SJSA1 (cell line): Measurements from ENCODE around the gene ZDHHC21. TPM values are rescaled to one million over a fixed set of nuclear protein-coding genes. Genes with fewer than 3 reads are reported as not detected.

Experiments used
- DNase-seq, 2 experiments: peaks; one replicate each; pipeline ENCODE4 v3.0.0-alpha.2; 2015 to 2020; ENCODE audit warnings: low spot score in 2 of 2, low read depth in 1 of 2
- H3K27ac ChIP-seq: fragments of 250-450 bp; sonication (Bioruptor Pico); 2 replicates; pipeline ENCODE4 v1.5.1; 2020; ENCODE audit warnings: mild to moderate bottlenecking, moderate library complexity
- H3K27me3 ChIP-seq: fragments of 250-450 bp; sonication (Bioruptor Pico); replicated peaks from 2 replicates; pipeline ENCODE4 v1.5.1; 2020; ENCODE audit warnings: mild to moderate bottlenecking, moderate library complexity
- H3K36me3 ChIP-seq: fragments of 250-450 bp; sonication (Bioruptor Pico); 2 replicates; pipeline ENCODE4 v1.5.1; 2020; ENCODE audit warnings: mild to moderate bottlenecking
- H3K4me1 ChIP-seq: fragments of 250-450 bp; sonication (Bioruptor Pico); replicated peaks from 2 replicates; pipeline ENCODE4 v1.6.1; 2021; ENCODE audit warnings: mild to moderate bottlenecking
- H3K4me3 ChIP-seq: fragments of 250-450 bp; sonication (Bioruptor Pico); 2 replicates; pipeline ENCODE4 v1.5.1; 2020; ENCODE audit warnings: mild to moderate bottlenecking
- H3K9me3 ChIP-seq: fragments of 250-450 bp; sonication (Bioruptor Pico); replicated peaks from 2 replicates; pipeline ENCODE4 v1.5.1; 2020; ENCODE audit warnings: mild to moderate bottlenecking
- total RNA-seq: library from RNA; depleted of rRNA; stranded (reverse); fragments of >200 nt; shearing (Covaris generic); gene quantifications from 2 replicates; pipeline ENCODE4 v1.2.3, GENCODE V29; 2014; rRNA removed

The ZDHHC21 gene, protein sequence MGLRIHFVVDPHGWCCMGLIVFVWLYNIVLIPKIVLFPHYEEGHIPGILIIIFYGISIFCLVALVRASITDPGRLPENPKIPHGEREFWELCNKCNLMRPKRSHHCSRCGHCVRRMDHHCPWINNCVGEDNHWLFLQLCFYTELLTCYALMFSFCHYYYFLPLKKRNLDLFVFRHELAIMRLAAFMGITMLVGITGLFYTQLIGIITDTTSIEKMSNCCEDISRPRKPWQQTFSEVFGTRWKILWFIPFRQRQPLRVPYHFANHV
- 3.4 and 5.0 TPM in 2 replicates for total RNA-seq

DNA sequence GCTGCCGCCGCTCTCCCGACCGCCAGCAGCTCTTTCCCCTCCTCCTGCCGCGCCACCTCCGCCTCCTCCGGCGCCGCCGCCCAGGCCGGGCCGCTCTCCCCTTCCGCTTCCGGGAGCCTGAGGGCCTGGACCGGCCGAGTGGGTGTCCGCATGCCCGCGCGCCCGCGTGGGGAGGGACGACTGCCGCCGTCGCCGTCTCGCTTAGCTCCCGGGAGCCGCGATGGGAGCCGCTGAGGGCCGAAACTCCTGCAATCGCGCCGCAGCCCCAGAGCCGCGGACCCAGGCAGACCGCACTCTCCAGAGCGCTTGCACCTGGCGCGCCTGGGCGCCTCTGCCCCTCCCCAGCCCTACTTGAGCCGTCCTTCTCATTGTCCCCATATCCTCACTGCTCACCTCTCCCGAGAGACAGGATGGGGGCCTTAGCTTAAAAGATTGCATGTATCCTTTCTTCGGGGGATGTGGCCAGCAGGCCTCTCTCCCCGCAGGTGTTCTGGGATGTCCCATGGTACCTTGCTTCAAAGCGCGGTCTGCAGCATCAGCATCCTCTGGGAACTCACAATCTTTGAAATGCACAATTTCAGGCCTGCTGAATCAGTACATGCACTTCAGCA lies at the start of gene ZDHHC21:
Gene ZDHHC21 (minus strand): TSS at position 182 of the 611 bp plus-strand sequence. CDS start 19,092 bp downstream, outside the sequence.
- Histone ChIP-seq H3K27ac (no peak within 1 kb of the TSS), H3K9me3 (no peaks in the 10 kb centered on the region), H3K4me1 (no peaks in the 10 kb centered on the region), H3K27me3 (no peaks in the 10 kb centered on the region), H3K36me3 (no peaks in the 10 kb centered on the region), H3K4me3 (peak within 1 kb of the TSS; percentile 50)
- peak; percentile 25 to 56 for DNase-seq

DNA sequence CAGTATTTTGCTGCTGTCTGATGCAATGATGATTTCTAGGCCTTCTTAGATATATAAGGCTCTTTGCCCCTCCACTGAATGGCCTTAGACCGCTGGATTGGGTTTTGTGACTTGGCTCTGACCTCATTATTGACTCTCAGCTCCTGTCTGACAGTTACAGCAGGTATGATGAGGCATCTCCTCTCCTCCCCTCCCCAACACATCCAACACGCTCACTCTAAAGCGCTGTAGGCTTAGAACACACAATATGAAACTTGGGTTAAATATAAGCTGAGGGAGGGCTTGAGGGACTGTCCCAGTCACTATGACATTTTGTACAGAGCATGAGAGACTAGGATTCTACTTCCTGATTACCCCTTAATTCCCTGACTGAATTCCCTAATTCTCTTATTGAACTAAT lies 48.1 kb upstream of the ZDHHC21 start:
- H3K36me3 ChIP-seq = no peaks in the 10 kb centered on the region
- no peak overlapping the region for H3K4me3 ChIP-seq

DNA sequence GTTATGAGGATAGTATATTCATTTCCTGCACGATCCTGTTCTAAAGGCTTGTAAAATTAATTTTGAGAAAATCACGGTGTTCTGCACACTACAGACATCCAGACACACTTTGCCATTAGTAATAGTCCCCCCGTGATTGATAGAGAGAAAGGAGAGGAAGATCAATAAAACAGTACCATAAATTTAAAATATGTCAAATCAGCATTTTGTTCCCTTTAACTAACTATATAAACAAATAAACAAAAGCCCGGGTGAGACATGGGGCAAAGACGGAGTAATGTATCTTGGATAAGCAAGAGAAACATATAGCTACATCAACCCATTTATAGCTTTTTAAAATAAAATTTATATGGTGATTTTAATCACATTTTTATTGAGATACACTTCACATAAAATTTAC lies 39.9 kb upstream of the ZDHHC21 start:
- H3K36me3 ChIP-seq = no peaks in the 10 kb centered on the region
- no peak overlapping the region for H3K4me3 ChIP-seq
- H3K9me3 ChIP-seq = no peaks in the 10 kb centered on the region
- DNase-seq = no peak
- no peaks in the 10 kb centered on the region for H3K27me3 ChIP-seq
- no peaks in the 10 kb centered on the region for H3K4me1 ChIP-seq
- no peak overlapping the region for H3K27ac ChIP-seq

More for the DNA sequence above, 48.1 kb upstream of the ZDHHC21 start:
- Histone ChIP-seq H3K27me3 (no peaks in the 10 kb centered on the region), H3K27ac (no peak overlapping the region), H3K4me1 (no peaks in the 10 kb centered on the region), H3K9me3 (no peaks in the 10 kb centered on the region)
- DNase-seq = no peak

DNA sequence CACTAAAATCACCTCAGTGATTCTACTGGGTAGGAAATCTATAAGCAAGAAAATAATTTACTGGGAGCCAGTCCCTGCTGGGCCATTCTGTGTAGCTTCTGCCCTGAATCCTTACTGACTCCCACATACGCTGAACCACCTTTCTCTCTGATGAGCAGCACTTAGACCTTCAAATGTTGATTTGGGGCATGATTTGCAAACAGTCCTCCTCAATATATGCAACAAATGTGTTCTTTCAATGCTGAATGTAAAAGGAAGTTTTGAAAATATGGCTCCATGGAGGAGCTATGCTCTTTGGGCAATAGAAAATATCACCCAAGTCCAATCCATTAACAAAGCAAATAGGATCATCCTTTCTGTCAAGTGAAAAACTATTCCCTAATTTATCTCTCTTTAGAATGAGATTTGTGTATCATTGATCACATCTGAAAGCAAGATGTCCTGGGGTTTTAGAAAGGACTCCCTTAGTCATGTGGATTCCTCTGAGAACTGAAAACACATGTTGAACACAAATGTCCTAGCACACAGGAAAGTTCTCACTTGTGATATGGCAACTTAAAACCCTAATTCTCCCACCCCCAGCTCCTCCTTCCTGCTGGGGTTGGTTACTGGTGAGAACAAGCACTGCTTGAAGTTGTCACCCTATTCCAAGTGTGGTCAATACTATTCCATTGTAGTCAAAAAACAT lies 38.2 kb upstream of the ZDHHC21 start:
- H3K27ac ChIP-seq = no peak overlapping the region
- no peaks in the 10 kb centered on the region for H3K27me3 ChIP-seq
- no peak for DNase-seq
- no peak overlapping the region for H3K4me3 ChIP-seq
- no peaks in the 10 kb centered on the region for H3K4me1 ChIP-seq
- H3K9me3 ChIP-seq = no peaks in the 10 kb centered on the region
- H3K36me3 ChIP-seq = no peaks in the 10 kb centered on the region

DNA sequence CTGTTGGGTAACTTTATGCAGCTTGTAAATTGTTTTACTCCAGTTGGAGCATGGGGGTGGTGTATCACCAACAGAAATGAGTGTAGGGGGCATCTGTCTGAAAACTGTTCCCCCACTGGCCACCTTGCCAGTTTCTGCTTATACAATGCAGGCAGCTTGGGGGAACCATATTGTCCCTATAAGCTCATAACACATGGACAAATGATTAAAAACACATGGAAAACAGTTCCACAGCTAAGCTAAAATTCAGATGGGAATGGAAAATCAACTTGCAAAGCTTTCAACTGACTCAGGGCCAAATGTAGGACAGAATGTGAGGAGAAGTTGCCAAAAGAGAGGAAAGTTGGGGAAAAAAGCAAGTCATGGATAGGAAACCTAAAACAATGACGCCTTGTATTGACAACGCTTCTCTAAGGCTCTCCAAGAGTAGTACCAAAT lies 37.2 kb upstream of the ZDHHC21 start:
- H3K9me3 ChIP-seq = no peaks in the 10 kb centered on the region
- no peaks in the 10 kb centered on the region for H3K4me1 ChIP-seq
- H3K27me3 ChIP-seq = no peaks in the 10 kb centered on the region
- no peak for DNase-seq
- no peak overlapping the region for H3K27ac ChIP-seq
- no peak overlapping the region for H3K4me3 ChIP-seq
- no peaks in the 10 kb centered on the region for H3K36me3 ChIP-seq

DNA sequence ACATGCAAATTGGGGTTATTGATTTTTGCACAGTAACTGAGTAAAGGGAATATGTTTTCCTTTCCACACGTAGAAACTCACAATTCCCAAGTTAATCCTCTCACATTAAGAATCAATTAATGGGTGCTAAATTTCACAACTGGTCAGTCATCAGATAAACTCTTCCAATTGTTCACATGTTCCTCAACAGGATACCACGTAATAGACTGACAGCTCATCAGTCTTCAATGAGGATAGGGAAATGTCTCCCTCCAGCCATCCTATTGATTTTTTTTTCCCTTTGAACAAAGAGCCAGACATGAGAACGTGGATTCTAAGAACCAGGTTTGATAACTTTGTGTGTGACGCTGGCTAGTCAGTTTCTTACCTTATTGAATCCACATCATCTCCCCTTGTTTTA lies 30.1 kb upstream of the ZDHHC21 start:
- no peaks in the 10 kb centered on the region for H3K4me1 ChIP-seq

DNA sequence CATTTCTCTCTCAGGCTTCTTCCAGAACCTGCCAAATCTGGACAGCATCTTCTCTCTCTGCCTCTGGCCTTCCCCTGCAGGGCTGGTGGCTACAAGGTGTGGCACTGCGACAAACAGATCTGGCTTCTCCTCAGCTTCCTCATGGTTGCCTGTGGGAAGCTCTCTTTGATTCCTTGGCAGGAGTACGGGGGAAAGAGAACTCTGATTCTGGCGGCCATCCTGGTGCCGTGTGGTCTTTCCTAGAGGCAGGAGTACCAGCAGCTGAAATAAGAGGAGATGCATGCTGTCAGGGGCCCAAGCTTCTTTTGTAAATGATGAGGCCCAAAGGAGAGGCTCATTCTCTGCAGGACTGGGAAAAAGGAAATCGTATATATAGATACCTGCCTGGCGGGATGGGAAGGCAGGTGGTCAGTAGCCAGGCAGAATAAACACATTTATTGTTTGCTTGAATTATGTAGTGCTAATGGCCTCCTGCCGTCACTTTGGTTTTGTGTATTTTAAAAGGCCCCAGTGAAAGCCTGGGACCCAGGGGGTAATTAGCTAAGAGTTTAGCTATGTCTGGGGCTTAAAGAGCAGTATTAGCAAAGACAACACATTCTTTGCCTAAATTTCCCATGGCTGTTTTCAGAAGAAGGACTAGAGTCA lies 29.3 kb upstream of the ZDHHC21 start, which contains the start of gene CER1:
Gene CER1 (minus strand): TSS at position 343 of the 645 bp plus-strand sequence. CDS start 61 bp downstream, at position 282.
- H3K27me3 ChIP-seq = no peaks in the 10 kb centered on the region

More for the DNA sequence above, 30.1 kb upstream of the ZDHHC21 start:
- no peak overlapping the region for H3K27ac ChIP-seq
- no peaks in the 10 kb centered on the region for H3K27me3 ChIP-seq
- no peaks in the 10 kb centered on the region for H3K36me3 ChIP-seq
- no peaks in the 10 kb centered on the region for H3K9me3 ChIP-seq
- DNase-seq = no peak
- H3K4me3 ChIP-seq = no peak overlapping the region

DNA sequence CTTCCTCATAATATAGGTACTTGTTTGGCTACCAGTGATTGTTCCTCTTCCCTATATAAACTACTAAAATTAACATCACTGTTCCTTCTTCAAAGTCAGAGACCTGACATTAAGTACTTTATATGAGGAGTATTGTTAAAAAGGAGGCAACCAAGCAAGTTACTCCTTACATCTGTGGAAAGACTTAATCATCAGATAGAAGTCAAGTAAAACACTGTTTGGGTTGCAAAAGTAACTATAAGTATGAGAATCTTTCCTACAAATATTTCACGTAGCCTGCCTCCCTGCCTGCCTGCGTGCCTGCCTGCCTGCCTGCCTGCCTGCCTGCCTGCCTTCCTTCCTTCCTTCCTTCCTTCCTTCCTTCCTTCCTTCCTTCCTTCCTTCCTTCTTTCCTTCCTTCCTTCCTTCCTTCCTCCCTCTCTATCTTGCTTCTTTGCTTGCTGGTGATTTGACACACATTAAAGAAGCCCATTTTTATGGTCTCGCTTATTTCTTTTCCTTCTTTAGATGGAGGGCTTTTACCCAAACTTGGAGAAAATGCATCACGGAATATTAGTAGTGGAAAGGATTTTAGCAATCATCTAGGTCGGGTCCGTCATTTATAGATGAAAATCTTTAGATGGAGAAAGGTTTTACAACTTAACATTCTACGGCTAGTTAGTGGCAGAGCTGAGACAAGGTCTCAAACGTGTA lies 26.1 kb upstream of the ZDHHC21 start:
- H3K9me3 ChIP-seq = no peaks in the 10 kb centered on the region
- no peak overlapping the region for H3K27ac ChIP-seq
- H3K4me3 ChIP-seq = no peak overlapping the region
- DNase-seq = no peak
- H3K27me3 ChIP-seq = no peaks in the 10 kb centered on the region
- H3K4me1 ChIP-seq = no peaks in the 10 kb centered on the region
- no peaks in the 10 kb centered on the region for H3K36me3 ChIP-seq

More for the DNA sequence above, 29.3 kb upstream of the ZDHHC21 start, which contains the start of gene CER1:
- Histone ChIP-seq H3K36me3 (no peaks in the 10 kb centered on the region), H3K27ac (no peak within 1 kb of the TSS), H3K4me1 (no peaks in the 10 kb centered on the region), H3K4me3 (no peak within 1 kb of the TSS), H3K9me3 (no peaks in the 10 kb centered on the region)
- DNase-seq = no peak

DNA sequence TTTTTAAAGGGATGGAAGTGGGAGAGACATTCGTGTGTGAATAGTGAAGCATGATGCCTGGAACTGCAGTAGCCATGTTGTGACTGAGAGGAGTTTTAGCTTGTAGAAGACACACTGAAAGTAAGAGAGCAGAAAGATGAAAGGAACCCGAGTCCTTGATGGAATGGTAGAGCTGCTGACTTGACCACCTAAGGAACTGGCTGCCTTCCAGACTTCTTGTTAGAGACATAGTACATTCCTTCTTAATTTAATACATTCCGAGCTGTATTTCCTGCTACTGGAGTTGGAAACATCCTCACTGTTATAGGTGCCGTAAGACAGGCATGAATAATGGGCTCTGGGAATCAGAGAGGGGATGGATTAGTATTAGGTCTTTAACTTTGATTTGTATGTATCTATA lies 21.9 kb upstream of the ZDHHC21 start:
- Histone ChIP-seq H3K9me3 (no peaks in the 10 kb centered on the region), H3K4me1 (no peaks in the 10 kb centered on the region), H3K36me3 (no peaks in the 10 kb centered on the region), H3K4me3 (no peak overlapping the region), H3K27me3 (no peaks in the 10 kb centered on the region), H3K27ac (no peak overlapping the region)
- DNase-seq = no peak

DNA sequence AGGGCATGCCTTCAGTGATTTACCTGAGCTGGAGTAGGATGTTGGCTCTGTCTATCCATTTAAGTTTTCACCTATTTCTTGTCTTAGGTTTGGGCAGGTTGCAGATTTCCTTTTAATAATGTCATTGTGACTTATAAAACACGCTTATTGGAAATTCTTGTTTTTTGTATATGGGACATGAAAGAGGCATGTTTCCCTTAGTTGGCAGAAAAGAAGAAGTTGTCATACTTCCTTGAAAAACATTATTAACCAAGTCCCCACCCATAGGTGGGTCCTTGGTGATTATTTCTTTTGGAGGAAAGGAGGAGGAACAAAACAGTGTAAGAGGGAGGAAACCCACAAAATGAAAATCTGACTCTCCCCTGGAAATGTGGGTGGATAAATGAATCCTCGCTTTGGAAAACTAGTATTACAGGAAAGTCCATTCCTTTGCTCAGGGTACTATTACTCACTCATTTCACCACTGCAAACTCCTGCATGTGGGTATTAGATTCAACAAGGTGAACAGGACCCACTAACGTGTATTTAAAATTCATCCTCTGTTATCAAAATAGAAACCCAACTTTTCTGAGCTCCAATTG lies 20.0 kb upstream of the ZDHHC21 start:
- H3K27ac ChIP-seq = no peak overlapping the region

DNA sequence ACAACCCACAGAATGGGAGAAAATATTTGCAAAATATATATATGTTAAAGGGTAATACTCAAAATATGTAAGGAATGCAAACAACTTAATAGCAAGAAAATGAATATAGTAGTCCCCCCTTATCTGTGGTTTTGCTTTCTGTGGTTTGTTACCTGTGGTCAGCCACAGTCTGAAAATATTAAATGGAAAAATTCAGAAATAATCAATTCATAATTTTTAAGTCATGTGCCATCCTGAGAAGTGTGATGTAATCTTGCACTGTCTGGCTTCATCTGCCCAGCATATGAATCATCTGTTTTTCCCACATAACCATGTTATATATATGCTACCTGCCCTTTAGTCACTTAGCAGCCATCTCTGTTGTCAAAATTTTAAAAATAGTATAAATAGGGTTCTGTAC lies 17.6 kb upstream of the ZDHHC21 start:
- Histone ChIP-seq H3K36me3 (no peaks in the 10 kb centered on the region), H3K27me3 (no peaks in the 10 kb centered on the region), H3K4me1 (no peaks in the 10 kb centered on the region), H3K9me3 (no peaks in the 10 kb centered on the region), H3K4me3 (no peak overlapping the region), H3K27ac (no peak overlapping the region)
- no peak for DNase-seq

More for the DNA sequence above, 20.0 kb upstream of the ZDHHC21 start:
- H3K9me3 ChIP-seq = no peaks in the 10 kb centered on the region
- no peaks in the 10 kb centered on the region for H3K27me3 ChIP-seq
- no peak for DNase-seq
- H3K4me1 ChIP-seq = no peaks in the 10 kb centered on the region
- no peaks in the 10 kb centered on the region for H3K36me3 ChIP-seq
- H3K4me3 ChIP-seq = no peak overlapping the region

DNA sequence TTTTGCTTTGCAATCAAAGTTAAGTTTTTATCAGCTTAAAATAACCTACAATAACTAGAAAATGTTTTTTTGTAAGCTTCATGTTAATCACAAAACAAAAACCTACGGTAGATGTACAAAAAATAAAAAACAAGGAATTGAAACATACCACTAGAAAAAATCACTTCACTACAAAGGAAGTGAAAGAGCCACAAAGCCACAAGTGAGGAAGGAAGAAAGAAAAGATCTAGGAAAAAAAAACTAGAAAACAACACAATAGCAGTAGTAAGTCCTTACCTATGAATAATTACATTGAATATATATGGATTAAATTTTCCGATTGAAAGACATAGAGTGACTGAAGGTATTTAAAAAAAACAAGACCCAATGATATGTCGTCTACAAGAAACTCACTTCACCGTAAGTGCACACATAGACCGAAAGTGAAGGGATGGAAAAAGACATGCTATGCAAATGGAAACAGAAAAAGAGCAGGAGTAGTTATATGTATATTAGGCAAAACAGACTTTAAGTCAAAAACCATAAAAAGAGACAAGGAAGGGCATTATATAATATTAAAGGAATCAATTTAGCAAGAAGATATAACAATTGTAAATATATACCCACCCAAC lies 13.4 kb upstream of the ZDHHC21 start:
- DNase-seq = no peak
- Histone ChIP-seq H3K9me3 (no peaks in the 10 kb centered on the region), H3K4me3 (no peak overlapping the region), H3K27ac (no peak overlapping the region), H3K27me3 (no peaks in the 10 kb centered on the region), H3K4me1 (no peaks in the 10 kb centered on the region), H3K36me3 (no peaks in the 10 kb centered on the region)

DNA sequence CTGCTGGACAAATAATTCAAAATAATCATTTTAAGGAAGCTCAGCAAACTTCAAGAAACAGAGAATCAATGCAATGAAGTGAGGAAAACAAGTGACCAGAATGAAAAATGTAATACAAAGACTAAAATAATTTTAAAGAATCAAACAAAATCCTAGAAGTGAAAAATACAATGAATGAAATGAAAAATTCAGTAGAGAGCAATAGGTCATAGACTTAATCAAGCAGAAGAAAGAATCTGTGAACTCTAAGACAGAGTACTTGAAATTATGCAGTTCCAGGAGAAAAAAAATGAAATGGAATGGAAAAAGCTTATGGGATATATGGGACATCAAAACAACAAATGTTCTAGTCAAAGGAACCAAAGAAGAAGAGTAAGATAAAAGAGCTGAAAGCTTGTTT lies 11.8 kb upstream of the ZDHHC21 start:
- H3K9me3 ChIP-seq = no peaks in the 10 kb centered on the region
- no peak for DNase-seq
- H3K36me3 ChIP-seq = no peaks in the 10 kb centered on the region
- no peaks in the 10 kb centered on the region for H3K4me1 ChIP-seq
- no peak overlapping the region for H3K4me3 ChIP-seq
- H3K27me3 ChIP-seq = no peaks in the 10 kb centered on the region
- H3K27ac ChIP-seq = no peak overlapping the region
